CD1c-positive myeloid dendritic cell (primary cell): ENCODE results near the gene BCDIN3D.

Experiments used
- DNase-seq: peaks from one replicate; pipeline ENCODE4 v3.0.0-alpha.2; 2016; ENCODE audit errors: extremely low spot score

The BCDIN3D gene

GRCh38 chr12:49823350-49823749 lies 19.6 kb downstream of the BCDIN3D start:
- no peak for DNase-seq

- no peak for DNase-seq
Measured at GRCh38 chr12:49821373-49822287, 21.3 kb downstream of the BCDIN3D start.

GRCh38 chr12:49819786-49820185 lies 23.1 kb downstream of the BCDIN3D start:
- no peak for DNase-seq

GRCh38 chr12:49818241-49818895 lies 24.5 kb downstream of the BCDIN3D start:
- DNase-seq = no peak

GRCh38 chr12:49813131-49813530 lies 29.8 kb downstream of the BCDIN3D start:
- no peak for DNase-seq

- no peak for DNase-seq
Measured at GRCh38 chr12:49811961-49812401, 30.9 kb downstream of the BCDIN3D start.

GRCh38 chr12:49811136-49811535 lies 31.8 kb downstream of the BCDIN3D start:
- DNase-seq = no peak

- no peak for DNase-seq
Measured at GRCh38 chr12:49809906-49810389, 33.0 kb downstream of the BCDIN3D start.

GRCh38 chr12:49809381-49809905 lies 33.5 kb downstream of the BCDIN3D start:
- no peak for DNase-seq

- DNase-seq = no peak
Measured at GRCh38 chr12:49808686-49809380, 34.1 kb downstream of the BCDIN3D start.

- no peak for DNase-seq
Measured at GRCh38 chr12:49807991-49808580, 34.8 kb downstream of the BCDIN3D start.

GRCh38 chr12:49806877-49807276 lies 36.0 kb downstream of the BCDIN3D start:
- no peak for DNase-seq

- no peak for DNase-seq
Measured at GRCh38 chr12:49806321-49806813, 36.5 kb downstream of the BCDIN3D start.

- DNase-seq = no peak
Measured at GRCh38 chr12:49805409-49805808, 37.5 kb downstream of the BCDIN3D start.

- DNase-seq = no peak
Measured at GRCh38 chr12:49804821-49805220, 38.1 kb downstream of the BCDIN3D start.

GRCh38 chr12:49803693-49804450 lies 39.0 kb downstream of the BCDIN3D start:
- no peak for DNase-seq

GRCh38 chr12:49801141-49802063 lies 41.5 kb downstream of the BCDIN3D start:
- DNase-seq = no peak

GRCh38 chr12:49800421-49801140 lies 42.3 kb downstream of the BCDIN3D start:
- DNase-seq = no peak

GRCh38 chr12:49798934-49799333 lies 44.0 kb downstream of the BCDIN3D start:
- DNase-seq = no peak
